Natural killer cell treated with Interleukin-12 subunit alpha and Interleukin-12 subunit beta and Interleukin-15 and Interleukin-18, amount 100 ng/mL, for 72 hours (primary cell): ENCODE data around the gene TMEM190. TPM values are rescaled to one million over a fixed set of nuclear protein-coding genes. Genes with fewer than 3 reads are reported as not detected.
"Not testable (repeated sequence)": the region's sequence is repeated elsewhere in the genome, so short reads cannot be mapped to it uniquely, and the experiment has no call there.

Experiments
- ATAC-seq, 2 donors: fragments of 150-1000 bp; cut with Tn5 transposase in 1 of 2; sonication (Bioruptor Pico), chemical (Tn5 transposase) in 1 of 2; 2 replicates each; pipeline ENCODE4 v1.10.0; 2021
- DNase-seq: peaks from one replicate; pipeline ENCODE4 v3.0.0; 2022; ENCODE audit warnings: low spot score
- H3K27ac Mint-ChIP-seq, 2 donors: 1 replicate in 1 of 2; 2 replicates in 1 of 2; pipeline ENCODE4 v1.8.0; 2022; ENCODE audit warnings: mixed read lengths in 2 of 2, mild to moderate bottlenecking in 1 of 2, moderate library complexity in 1 of 2
- H3K27me3 Mint-ChIP-seq, 2 donors: 1 replicate in 1 of 2; 2 replicates in 1 of 2; pipeline ENCODE4 v1.8.0; 2022; ENCODE audit warnings: mixed read lengths in 2 of 2
- H3K36me3 Mint-ChIP-seq: one replicate; pipeline ENCODE4 v1.8.0; 2022; ENCODE audit warnings: mixed read lengths
- H3K4me1 Mint-ChIP-seq, 2 donors: 1 replicate in 1 of 2; 2 replicates in 1 of 2; pipeline ENCODE4 v1.8.0; 2022; ENCODE audit warnings: low read depth in 2 of 2, mixed read lengths in 2 of 2, mild to moderate bottlenecking in 1 of 2
- H3K4me3 Mint-ChIP-seq: one replicate; pipeline ENCODE4 v1.8.0; 2022; ENCODE audit warnings: mixed read lengths
- H3K9me3 Mint-ChIP-seq: 2 replicates; pipeline ENCODE4 v1.8.0; 2022; ENCODE audit warnings: mixed read lengths
- total RNA-seq, 2 donors: library from RNA; stranded (reverse); gene quantifications; one replicate each; pipeline ENCODE4 v1.2.3, GENCODE V29; 2022

TMEM190 gene
- total RNA-seq: not detected

DNA sequence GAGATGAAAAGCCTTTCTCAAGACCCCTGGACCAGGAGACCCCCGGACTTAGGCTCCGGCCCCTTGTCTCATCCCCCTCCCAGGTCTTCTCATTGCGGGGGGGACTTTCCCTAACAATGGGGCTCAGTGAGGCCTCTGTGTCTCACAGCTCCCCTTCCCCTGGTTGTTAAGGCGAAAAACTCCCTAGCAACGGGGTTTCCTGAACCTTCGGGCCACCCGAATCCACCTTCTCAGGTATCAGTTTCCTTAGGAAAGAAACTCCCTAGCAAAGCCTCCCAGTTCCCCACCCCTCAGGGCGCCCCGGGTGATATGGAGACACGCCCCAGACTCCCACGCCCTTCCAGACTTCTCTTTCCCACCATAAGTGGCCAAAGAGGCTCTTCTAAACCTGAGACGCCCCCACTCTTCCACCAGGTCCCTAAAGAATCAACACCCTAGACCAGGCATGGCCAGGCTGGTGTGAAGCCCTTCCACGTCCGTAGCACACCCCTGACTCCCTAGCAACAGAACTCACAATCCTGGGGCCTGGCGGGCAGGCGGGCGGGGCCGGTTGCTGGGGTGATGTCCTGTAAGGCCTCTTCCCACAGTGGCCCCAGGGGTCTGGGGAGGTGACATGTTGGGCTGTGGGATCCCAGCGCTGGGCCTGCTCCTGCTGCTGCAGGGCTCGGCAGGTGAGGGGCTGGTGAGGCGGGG is at the start of gene TMEM190:
Gene TMEM190 (plus strand): TSS at position 586 of the 693 bp plus-strand sequence. CDS start 28 bp downstream, at position 614.
- Mint-ChIP-seq H3K36me3 (no peaks in the 10 kb centered on the region), H3K27ac (no peak within 1 kb of the TSS), H3K4me1 (peaks cover 0 to 5% of the 10 kb centered on the region in 2 donors), H3K9me3 (no peaks in the 10 kb centered on the region), H3K27me3 (peaks cover 13 to 17% of the 10 kb centered on the region in 2 donors), H3K4me3 (no peak within 1 kb of the TSS)
- DNase-seq (no peak), ATAC-seq (no peak)

DNA sequence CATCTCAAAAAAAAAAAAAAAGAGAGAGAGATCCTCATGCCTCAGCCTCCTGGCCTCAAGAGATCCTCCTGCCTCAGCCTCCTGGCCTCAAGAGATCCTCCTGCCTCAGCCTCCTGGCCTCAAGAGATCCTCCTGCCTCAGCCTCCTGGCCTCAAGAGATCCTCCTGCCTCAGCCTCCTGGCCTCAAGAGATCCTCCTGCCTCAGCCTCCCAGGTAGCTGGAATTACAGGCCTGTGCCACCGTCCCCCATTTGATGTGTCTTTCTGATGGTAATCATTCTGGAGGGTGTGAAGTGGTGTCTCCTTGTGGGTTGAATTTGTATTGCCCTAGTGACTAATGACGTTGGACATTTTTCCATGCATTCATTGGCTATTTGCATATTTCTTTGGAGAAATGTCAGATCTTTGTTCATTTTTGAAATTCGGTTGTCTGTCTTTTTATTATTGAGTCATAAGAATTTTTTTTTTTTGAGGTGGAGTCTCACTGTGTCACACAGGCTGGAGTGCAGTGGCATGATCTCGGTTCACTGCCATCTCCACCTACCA is 47.8 kb upstream of the TMEM190 start:
- not testable (repeated sequence) for H3K4me1 Mint-ChIP-seq, H3K4me3 Mint-ChIP-seq, H3K9me3 Mint-ChIP-seq, H3K36me3 Mint-ChIP-seq, H3K27ac Mint-ChIP-seq, DNase-seq, ATAC-seq, H3K27me3 Mint-ChIP-seq

DNA sequence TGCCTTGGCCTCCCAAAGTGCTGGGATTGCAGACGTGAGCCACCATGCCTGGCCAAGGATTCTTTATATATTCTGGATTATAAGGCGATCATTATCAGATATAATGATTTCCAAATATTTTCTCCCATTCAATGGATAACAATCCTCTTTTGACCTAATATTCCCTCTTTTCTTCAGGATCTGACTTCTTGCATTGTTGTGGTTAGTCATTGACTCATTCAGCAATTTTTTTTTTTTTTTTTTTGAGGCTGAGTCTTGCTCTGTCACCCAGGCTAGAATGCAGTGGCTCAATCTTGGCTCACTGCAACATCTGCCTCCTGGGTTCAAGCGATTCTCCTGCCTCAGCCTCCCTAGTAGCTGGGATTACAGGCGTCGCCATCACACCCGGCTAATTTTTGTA is 46.8 kb upstream of the TMEM190 start:
- H3K4me3 Mint-ChIP-seq, H3K36me3 Mint-ChIP-seq, H3K4me1 Mint-ChIP-seq, DNase-seq, H3K27me3 Mint-ChIP-seq, H3K27ac Mint-ChIP-seq, ATAC-seq, H3K9me3 Mint-ChIP-seq: not testable (repeated sequence)

DNA sequence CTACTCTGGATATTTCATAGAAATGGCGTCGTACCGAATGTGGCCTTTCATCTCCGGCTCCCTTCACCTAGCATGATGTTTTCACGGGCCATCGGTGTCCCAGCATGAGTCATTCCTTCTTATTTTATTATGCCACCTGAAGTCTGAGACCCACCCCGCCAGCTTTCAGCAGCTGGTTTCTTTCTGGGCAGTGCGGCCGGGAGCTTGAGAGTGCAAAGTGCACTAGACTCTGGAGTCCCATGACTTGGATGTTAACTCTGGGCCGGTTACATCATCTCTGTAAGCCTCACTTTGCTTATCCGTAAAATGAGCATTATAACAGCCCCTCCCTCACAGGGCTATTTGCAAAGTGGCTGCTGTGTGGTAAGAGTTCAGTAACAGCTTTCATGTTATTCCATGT is 42.8 kb upstream of the TMEM190 start:
- no peak overlapping the region for H3K27ac Mint-ChIP-seq
- peaks cover 6 to 11% of the 10 kb centered on the region in 2 donors for H3K27me3 Mint-ChIP-seq
- no peak for ATAC-seq
- no peak overlapping the region for H3K4me3 Mint-ChIP-seq
- DNase-seq: no peak
- no peaks in the 10 kb centered on the region for H3K36me3 Mint-ChIP-seq
- H3K9me3 Mint-ChIP-seq: no peaks in the 10 kb centered on the region
- H3K4me1 Mint-ChIP-seq: peaks cover 6 to 7% of the 10 kb centered on the region in 2 donors

DNA sequence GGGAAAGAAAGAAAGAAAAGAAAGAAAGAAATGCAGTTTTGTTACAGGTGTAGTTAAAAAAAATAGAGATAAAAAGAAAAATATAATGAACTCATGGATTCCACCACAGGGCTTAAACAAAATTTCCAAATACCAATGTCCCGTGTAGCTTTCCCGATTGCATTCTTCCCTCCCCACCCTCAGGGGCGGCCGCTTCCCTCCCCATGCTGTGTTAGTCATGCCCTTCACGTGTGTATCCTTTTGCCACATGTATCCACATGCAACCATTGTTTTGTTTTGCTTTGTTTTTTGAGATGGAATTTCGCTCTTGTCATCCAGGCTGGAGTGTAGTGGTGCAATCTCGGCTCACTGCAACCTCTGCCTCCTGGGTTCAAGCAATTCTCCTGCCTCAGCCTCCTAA is 40.5 kb upstream of the TMEM190 start:
- Mint-ChIP-seq H3K4me3 (no peak overlapping the region), H3K36me3 (no peaks in the 10 kb centered on the region), H3K27me3 (peaks cover 6 to 11% of the 10 kb centered on the region in 2 donors), H3K4me1 (peaks cover 15 to 16% of the 10 kb centered on the region in 2 donors), H3K9me3 (no peaks in the 10 kb centered on the region), H3K27ac (no peak overlapping the region)
- no peak for ATAC-seq
- no peak for DNase-seq

DNA sequence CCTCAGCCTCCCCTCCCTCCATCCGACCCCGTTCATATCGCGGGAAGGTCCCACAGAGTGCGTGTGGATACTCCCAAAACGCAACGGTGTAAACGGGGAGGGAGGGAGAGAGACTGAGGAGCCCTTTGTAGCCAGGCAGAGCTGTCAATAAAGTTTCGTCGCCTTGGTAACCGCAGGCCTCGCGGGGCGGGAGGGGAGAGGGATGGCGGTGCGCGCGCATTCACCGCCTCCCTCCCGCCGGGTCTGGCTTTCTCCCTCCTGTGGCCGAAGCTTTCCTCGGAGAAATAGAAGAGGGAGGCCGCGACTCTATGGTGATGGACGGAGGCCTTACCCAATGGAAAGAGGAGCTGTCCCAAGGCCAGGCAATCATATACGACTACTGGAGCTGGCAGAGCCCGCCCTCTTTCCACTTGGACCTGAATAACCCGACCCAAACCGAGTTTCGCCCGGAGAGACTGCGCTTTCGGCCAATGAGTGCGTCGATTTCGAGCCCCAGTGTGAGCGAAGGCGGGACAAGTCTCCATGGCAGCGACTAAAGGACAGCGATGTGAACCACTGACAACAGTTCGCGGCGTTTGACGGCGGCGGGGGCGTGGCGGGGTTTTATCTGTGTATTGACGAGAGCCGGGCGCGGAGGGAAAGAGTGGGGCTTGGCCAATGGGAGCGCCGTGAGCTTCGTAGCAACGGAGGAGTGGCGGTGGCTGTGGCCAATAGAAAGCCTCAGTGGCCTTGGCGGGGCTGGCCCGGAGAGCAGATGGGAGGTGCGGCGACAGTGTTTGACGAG is 37.3 kb upstream of the TMEM190 start, which contains the start of gene KMT5C:
Gene KMT5C (plus strand): TSS at position 772 of the 784 bp plus-strand sequence. CDS start 2,061 bp downstream, outside the sequence.
- ATAC-seq (peak; percentile 91), DNase-seq (peak; percentile 100)
- Mint-ChIP-seq H3K4me1 (peaks cover 19 to 20% of the 10 kb centered on the region in 2 donors), H3K27ac (peak within 1 kb of the TSS; percentile 95 to 97), H3K9me3 (no peaks in the 10 kb centered on the region), H3K4me3 (peak within 1 kb of the TSS; percentile 95), H3K27me3 (peaks cover 0 to 11% of the 10 kb centered on the region in 2 donors), H3K36me3 (no peaks in the 10 kb centered on the region)

DNA sequence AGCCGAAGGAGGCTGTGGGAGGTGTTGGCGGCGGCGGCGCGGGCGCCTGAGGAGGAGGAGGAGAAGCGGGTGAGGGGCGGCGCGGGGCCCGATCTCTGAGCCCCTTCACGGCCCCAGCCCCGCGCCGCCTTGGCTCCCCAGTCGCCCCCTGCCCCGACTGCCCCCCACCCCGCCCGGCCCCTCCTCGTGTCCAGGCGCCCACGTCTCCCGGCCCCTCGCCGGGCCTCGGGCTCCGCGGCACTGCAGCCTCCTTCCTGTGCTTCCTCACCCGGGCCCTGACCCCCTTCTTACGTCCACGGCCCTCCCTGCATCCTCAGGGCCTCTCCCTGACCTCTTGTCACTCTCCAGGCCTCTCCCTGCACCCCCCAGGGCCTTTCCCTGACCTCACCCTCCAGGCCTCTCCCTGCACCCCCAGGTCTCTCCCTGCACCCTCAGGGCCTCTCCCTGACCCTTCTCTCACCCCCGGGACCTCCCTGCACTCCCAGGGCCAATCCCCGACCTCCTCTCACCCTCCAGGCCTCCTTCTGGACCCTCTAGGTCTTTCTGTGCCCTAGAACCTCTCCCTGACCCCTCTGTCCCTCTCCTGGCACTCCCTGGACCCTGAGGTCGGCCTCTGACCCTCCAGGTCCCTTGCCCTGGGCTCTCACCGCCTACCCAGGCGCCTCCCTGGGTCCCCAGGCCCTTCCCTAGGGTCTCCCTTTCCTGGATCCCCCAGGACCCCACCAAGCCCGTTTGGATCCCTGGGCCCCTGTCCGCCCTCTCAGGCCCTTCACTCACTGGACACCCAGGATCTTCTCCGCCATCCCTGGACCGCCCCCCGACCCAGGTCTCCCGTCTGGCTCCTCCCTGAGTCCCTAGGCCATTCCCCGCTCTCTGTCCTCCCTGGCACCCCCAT is 36.5 kb upstream of the TMEM190 start:
- DNase-seq (no peak), ATAC-seq (no peak)
- H3K36me3 Mint-ChIP-seq: no peaks in the 10 kb centered on the region
- peak overlapping the region; percentile 95 for H3K4me3 Mint-ChIP-seq
- peak overlapping the region; percentile 95 to 97 for H3K27ac Mint-ChIP-seq
- no peaks in the 10 kb centered on the region for H3K9me3 Mint-ChIP-seq
- peaks cover 20 to 22% of the 10 kb centered on the region in 2 donors for H3K4me1 Mint-ChIP-seq
- H3K27me3 Mint-ChIP-seq: peaks cover 0 to 11% of the 10 kb centered on the region in 2 donors

DNA sequence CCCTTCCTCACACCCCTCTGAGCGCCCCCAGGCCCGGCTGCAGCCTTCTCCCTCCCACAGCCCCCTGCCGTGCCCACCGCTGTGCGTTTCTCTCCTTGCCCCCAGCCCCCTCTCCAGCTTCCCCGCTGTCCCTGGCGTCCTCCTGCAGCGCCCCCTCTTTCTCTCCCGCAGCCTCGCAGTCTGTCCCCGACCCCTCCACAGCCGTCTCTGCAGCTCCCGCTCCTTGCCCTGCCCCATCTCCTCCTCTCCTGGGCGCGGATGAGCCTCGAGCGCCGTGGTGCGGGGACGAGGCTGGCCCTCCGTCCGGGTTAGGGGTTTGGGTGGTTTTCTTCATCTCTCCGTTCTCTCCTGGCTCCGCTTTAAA is 35.9 kb upstream of the TMEM190 start:
- Mint-ChIP-seq H3K36me3 (no peaks in the 10 kb centered on the region), H3K4me3 (peak overlapping the region; percentile 95), H3K27ac (peak overlapping the region; percentile 95 to 97), H3K27me3 (peaks cover 0 to 11% of the 10 kb centered on the region in 2 donors), H3K4me1 (peaks cover 20 to 22% of the 10 kb centered on the region in 2 donors), H3K9me3 (no peaks in the 10 kb centered on the region)
- DNase-seq: no peak
- no peak for ATAC-seq

DNA sequence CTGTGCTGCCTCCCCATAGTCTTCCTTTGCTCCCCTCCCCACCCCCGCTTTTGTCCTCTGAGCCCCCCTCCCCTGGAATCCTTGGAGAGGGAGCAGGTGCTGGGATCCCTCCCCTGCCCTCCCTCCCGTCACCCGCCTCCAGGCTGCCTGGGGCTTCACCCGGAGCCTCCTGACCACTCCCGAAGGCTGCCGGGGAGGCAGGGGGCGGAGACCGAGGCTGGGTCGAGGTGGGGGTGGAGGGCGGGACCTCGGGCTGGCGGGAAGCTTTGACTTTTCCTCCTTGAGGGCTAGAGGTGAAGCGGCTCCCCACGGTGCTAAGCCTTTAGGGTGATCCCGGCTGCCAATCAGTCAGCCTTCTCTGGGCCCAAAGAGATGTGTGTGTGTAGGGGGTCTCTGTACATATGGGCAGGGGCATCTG is 35.4 kb upstream of the TMEM190 start:
- H3K4me3 Mint-ChIP-seq: peak overlapping the region; percentile 95
- DNase-seq (no peak), ATAC-seq (no peak)
- no peaks in the 10 kb centered on the region for H3K9me3 Mint-ChIP-seq
- H3K27me3 Mint-ChIP-seq: peaks cover 0 to 7% of the 10 kb centered on the region in 2 donors
- peaks cover 20 to 22% of the 10 kb centered on the region in 2 donors for H3K4me1 Mint-ChIP-seq
- no peaks in the 10 kb centered on the region for H3K36me3 Mint-ChIP-seq
- H3K27ac Mint-ChIP-seq: peak overlapping the region; percentile 95 to 97

DNA sequence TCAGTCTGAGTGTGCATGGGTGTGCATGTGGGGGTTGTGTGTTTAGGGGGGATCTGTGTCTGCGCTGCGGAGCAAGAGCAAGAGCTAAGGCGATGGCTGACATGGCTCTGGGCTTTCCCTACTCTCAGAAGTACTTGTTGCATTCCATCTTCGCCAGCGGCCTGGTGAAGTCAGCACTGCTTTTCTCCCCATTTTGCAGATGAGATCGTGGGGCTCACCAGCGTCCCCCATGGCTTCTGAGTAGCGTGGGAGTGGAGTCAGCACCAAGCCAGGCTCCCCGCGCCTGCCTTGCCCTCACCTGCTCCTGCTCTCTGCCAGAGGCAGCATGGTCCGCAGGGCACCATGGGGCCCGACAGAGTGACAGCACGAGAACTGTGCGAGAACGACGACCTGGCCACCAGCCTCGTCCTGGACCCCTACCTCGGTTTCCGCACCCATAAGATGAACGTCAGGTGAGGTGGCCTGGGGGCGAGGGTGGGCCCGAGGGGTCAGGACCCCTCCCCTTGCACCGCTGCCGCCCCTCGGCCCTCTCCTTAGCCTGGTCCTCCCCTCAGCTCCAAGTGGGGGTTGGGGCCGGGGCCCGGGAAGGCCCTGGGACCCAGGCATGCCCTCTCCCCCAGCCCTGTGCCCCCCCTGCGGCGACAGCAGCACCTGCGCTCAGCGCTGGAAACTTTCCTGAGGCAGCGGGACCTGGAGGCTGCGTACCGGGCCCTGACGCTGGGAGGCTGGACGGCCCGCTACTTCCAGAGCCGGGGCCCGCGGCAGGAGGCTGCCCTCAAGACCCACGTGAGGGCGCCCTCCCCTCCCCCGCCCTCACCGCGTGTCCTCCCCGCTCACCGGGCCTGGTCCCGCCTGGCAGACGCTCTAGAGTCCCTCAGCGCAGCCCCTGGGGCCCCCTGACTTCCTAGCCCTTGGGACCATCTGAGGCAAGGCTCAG is 34.8 kb upstream of the TMEM190 start:
- H3K36me3 Mint-ChIP-seq: no peaks in the 10 kb centered on the region
- no peak for ATAC-seq
- no peaks in the 10 kb centered on the region for H3K9me3 Mint-ChIP-seq
- DNase-seq: no peak
- no peak overlapping the region for H3K27ac Mint-ChIP-seq
- peak overlapping the region; percentile 95 for H3K4me3 Mint-ChIP-seq
- peaks cover 20 to 22% of the 10 kb centered on the region in 2 donors for H3K4me1 Mint-ChIP-seq
- peaks cover 0 to 3% of the 10 kb centered on the region in 2 donors for H3K27me3 Mint-ChIP-seq

DNA sequence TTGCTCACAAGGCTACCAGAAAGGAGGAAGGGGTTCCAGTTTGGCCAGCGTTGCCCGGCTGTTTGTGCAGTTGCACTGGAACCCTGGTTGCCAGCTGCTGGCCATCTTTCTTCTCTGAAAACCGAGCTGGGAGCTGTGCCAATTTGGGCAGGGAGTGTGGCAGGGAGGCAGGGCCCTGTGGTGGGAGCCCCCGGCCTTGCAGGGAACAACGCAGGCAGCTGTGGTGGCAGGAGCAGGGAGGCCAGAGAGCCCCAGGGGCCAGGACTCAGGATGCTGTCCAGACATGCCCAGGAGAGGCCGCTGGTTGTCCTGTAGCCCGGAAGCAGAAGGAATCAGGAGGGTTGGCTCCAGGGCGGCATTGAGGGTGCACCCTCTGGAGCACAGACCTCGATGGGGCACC is 32.2 kb upstream of the TMEM190 start:
- H3K4me3 Mint-ChIP-seq: no peak overlapping the region
- no peaks in the 10 kb centered on the region for H3K9me3 Mint-ChIP-seq
- no peak overlapping the region for H3K27ac Mint-ChIP-seq
- ATAC-seq (no peak), DNase-seq (no peak)
- H3K27me3 Mint-ChIP-seq: no peaks in the 10 kb centered on the region
- no peaks in the 10 kb centered on the region for H3K36me3 Mint-ChIP-seq
- peaks cover 9 to 13% of the 10 kb centered on the region in 2 donors for H3K4me1 Mint-ChIP-seq

DNA sequence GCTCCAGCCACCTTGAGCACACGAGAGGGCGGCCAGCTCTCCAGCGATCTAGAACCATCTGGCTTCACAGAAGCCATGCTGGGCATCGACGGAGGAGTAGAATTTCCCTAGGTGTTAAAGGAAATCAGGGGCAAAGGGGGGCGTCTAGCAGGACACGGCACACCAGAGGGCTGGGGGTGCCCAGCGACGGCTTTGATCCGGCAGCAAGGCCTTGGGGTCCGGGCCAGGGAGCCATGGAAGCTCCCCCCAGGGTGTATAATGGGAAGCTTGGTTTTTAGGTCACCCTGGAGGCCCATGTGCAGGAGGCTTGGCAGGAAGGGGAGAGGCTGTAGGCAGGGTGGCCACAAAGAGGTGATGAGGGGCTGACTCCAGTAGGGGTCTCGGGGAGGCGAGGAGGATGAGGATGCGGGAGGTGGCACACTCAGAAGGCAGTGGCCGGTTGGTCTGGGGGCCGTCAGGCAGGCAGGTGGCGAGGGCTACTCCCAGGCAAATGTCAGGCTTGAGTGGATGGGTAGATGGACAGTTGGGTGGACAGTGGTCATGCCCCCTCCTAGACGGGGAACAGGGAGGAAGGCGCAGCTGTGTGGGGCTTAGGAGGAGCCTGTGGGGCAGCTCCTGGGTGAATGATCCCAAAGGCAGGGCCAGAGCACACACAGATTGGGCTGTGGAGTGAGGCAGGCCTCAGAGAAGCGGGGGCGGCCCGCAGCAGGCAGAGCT is 31.4 kb upstream of the TMEM190 start:
- ATAC-seq (no peak), DNase-seq (no peak)
- no peaks in the 10 kb centered on the region for H3K9me3 Mint-ChIP-seq
- H3K36me3 Mint-ChIP-seq: no peaks in the 10 kb centered on the region
- H3K27ac Mint-ChIP-seq: no peak overlapping the region
- no peak overlapping the region for H3K4me3 Mint-ChIP-seq
- H3K27me3 Mint-ChIP-seq: no peaks in the 10 kb centered on the region
- H3K4me1 Mint-ChIP-seq: peaks cover 4 to 10% of the 10 kb centered on the region in 2 donors
